GM12873 (cell line): ENCODE measurements around the gene SGCD.

Source experiments
- TF ChIP-seq, protein P1 (sequence below): IDR thresholded peaks from 2 replicates; pipeline ENCODE4 v1.5.1; 2012; ENCODE audit warnings: low read depth, mild to moderate bottlenecking, moderate library complexity, low read length, control low read depth; ENCODE audit not compliant: insufficient read depth; ENCODE audit errors: missing control alignments

SGCD gene

DNA sequence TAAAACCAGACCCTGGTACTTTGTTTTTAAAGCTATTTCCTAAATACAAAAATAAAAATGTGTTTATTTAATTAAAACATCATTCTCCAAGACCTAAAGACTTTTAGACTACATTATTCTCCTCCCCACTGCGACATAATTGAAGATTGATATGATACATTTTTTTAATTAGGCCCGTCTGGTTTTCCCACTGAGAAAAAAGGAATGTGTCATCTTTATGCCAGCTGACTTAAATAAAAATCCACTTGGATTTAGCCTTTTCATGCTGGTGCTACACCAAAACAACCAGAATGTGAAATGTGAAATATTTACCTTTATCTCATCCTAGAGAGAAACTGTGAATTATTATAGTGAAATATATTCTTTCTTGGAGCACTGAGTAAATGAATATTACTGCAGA lies 367.6 kb downstream of the SGCD start:
- TF ChIP-seq, protein P1, sequence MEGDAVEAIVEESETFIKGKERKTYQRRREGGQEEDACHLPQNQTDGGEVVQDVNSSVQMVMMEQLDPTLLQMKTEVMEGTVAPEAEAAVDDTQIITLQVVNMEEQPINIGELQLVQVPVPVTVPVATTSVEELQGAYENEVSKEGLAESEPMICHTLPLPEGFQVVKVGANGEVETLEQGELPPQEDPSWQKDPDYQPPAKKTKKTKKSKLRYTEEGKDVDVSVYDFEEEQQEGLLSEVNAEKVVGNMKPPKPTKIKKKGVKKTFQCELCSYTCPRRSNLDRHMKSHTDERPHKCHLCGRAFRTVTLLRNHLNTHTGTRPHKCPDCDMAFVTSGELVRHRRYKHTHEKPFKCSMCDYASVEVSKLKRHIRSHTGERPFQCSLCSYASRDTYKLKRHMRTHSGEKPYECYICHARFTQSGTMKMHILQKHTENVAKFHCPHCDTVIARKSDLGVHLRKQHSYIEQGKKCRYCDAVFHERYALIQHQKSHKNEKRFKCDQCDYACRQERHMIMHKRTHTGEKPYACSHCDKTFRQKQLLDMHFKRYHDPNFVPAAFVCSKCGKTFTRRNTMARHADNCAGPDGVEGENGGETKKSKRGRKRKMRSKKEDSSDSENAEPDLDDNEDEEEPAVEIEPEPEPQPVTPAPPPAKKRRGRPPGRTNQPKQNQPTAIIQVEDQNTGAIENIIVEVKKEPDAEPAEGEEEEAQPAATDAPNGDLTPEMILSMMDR = no peak

DNA sequence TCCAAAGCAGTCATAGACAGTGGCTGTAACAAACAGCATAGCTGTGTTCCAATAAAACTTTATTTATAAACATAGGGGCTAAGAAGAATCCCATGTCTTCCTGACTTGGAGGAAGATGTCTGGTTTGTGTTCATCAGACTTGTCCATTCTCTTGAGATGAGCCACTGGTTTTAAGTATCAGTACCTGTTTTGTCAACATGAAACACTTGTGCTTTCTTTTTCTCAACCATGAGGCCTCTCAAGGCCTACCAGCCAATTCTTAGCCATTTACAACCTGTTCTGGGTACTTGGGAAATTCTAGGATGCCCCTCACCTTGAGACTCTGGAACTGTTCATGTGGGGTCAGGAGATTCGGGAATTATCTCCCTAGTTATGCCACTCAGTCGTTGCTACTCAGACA lies 368.8 kb downstream of the SGCD start:
- TF ChIP-seq, protein P1 = no peak

DNA sequence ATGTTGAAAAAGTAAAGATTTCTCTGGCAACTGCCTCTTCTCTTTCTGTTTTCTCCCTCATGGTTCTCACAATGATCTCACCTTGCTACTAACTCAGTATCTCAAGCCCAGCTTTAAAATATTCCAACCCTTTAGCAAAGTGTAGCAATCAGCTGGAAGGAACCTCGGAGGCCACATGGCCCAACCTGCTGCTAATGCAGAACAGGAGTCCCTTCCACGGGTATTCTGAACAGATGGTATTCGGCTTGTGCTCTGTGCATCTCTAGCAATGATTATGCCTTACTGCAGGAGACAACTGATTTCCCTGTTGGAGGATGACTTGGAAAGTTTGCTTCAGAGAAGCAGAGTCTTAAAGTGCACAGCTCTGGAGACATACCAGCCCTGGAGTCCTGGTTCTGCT lies 371.4 kb downstream of the SGCD start:
- TF ChIP-seq, protein P1 = no peak

DNA sequence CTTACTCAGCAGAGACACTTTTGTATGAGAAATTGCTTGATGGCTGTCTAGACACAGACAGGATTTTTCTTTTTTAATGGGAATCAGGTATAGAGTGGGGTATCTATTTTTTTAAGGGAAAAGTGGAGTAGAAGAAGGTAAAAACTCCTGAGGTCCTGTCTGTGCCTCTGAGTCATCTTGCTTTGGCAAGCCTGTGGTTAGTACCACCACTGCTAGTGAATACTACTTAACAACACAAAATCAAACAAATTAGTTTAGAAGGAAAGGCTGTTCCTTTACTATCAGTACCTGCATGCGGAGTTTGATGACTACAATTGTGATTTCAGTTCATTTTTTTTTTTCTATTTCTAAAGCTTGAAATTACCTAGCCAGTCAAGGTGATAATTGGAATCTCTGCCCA lies 372.2 kb downstream of the SGCD start:
- TF ChIP-seq, protein P1 = no peak

DNA sequence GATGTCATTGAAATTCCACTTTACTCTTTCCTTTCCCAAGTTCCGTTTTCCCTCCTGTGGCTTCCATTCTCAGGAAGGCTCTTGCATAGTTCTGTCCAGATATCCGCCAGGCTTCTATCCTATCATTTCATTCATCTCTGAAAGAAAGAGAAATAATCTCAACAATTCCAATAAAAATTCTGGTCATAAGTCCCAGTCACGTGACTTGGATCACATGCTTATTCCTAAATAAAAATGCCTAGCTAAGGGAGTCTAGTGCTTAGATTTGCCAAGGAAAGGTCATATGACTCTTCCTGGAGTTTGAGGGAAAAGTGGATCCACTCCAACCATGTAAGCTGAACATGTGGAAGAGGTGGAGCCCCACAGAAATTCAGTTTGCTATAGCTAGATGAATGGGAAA lies 377.2 kb downstream of the SGCD start:
- TF ChIP-seq, protein P1 = no peak

DNA sequence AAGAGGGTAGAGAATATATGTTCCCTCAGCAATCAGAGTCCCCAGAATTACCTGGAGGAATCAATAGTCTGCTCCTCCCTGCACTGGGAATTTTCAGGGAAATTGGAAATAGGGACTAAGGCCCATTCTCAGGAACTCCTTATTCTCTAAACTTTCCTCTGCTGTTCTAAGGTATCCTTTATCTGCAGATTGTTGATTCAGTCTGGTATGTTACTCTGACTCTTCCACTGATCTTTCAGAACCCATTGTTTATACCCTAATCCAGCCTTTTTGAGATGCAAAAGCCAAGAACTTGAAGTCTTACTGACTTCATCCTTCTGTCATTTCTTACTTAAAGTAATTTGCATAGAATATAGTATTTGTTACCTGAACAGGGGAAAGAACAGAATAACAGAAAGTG lies 379.7 kb downstream of the SGCD start:
- TF ChIP-seq, protein P1 = no peak

DNA sequence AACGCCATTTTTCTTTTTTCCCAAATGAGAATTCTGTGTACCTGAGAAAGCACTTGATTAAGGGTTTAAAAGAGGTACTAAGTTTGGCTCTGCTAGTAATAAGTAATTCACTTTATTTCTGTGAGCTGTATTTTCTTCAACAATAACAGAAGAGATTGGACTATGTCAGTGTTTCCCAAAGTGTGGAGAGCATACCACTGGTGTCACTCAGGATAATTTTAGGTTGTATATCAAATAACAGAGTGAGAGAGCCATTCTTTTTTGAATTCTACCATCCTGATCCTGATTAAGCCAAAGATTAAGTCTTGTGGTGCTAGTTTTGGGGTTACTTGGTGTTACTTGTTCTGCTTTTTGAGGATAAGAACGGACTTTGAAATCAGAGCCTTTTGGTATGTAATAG lies 380.8 kb downstream of the SGCD start:
- TF ChIP-seq, protein P1 = no peak
